K562 (cell line): Measurements from ENCODE around the gene CEP78. TPM values are rescaled to one million over a fixed set of nuclear protein-coding genes. Genes with fewer than 3 reads are reported as not detected.

ENCODE experiments used
- ATAC-seq: fragments of 200-7000 bp; cut with Tn5 transposase; 3 replicates; pipeline ENCODE4 v1.9.1; 2020; ENCODE audit warnings: moderate library complexity
- BruUV-seq: library from RNA; stranded (reverse); fragments of 400-500 nt; replicated peaks from 2 replicates; lab custom pipeline; 2021; lab: Mats Ljungman, UMichigan
- CTCF ChIA-PET: fragments of 300-600 bp; formaldehyde crosslinking; extraction: SDS; loops from one replicate; lab custom pipeline; 2021; ENCODE audit warnings: low intra/inter-chr PET ratio; lab: Yijun Ruan, JAX
- POLR2A ChIA-PET: fragments of 300-600, 350-650 bp; sonication (Branson Sonifier 250); formaldehyde crosslinking; extraction: SDS; loops from one replicate; lab custom pipeline; 2021; ENCODE audit warnings: antibody characterized with exemption, inconsistent platforms; lab: Yijun Ruan, JAX
- DNase-seq, 4 experiments: peaks; one replicate each; pipeline versions ENCODE4 v3.0.0 to v3.0.0-alpha.2; 2011 to 2018; ENCODE audit warnings: low spot score in 3 of 4, mixed read lengths in 3 of 4; ENCODE audit errors: extremely low read depth in 1 of 4
- FAIRE-seq: peaks from 2 replicates; lab custom pipeline; 2011; peaks lifted over from hg19 to GRCh38; lab: Jason Lieb, UNC
- H2AFZ ChIP-seq: 2 replicates; pipeline ENCODE4 v1.6.0; 2011; ENCODE audit warnings: low read depth, low read length, control low read depth, inconsistent platforms
- H3K27ac ChIP-seq: fragments of 200-600 bp; 3 replicates; pipeline ENCODE4 v1.8.0; 2011; ENCODE audit warnings: low read depth, mild to moderate bottlenecking, control low read depth, inconsistent platforms, low read length, moderate library complexity, mixed read lengths; ENCODE audit errors: extremely low read depth
- H3K27me3 ChIP-seq, 2 experiments: fragments of 300-600 bp in 1 of 2; 2 replicates in 1 of 2; 3 replicates in 1 of 2; pipeline versions ENCODE4 v1.6.0 to v1.8.0; 2011; ENCODE audit warnings: inconsistent platforms in 2 of 2, low read length in 2 of 2, mild to moderate bottlenecking in 1 of 2, mixed read lengths in 1 of 2, moderate library complexity in 1 of 2; ENCODE audit not compliant: control insufficient read depth in 2 of 2, insufficient read depth in 2 of 2
- H3K36me3 ChIP-seq: fragments of 300-600 bp; 3 replicates; pipeline ENCODE4 v1.8.0; 2011; ENCODE audit warnings: mild to moderate bottlenecking, low read length, inconsistent platforms; ENCODE audit not compliant: control insufficient read depth, insufficient read depth
- H3K4me1 ChIP-seq, 2 experiments: fragments of 200-600 bp in 1 of 2; replicated peaks in 1 of 2; 2 replicates in 1 of 2; 3 replicates in 1 of 2; pipeline versions ENCODE4 v1.5.1 to v1.8.0; 2011; ENCODE audit warnings: inconsistent platforms in 2 of 2, low read length in 2 of 2, mild to moderate bottlenecking in 1 of 2, mixed read lengths in 1 of 2, moderate library complexity in 1 of 2; ENCODE audit not compliant: control insufficient read depth in 2 of 2, insufficient read depth in 2 of 2
- H3K4me2 ChIP-seq: 2 replicates; pipeline ENCODE4 v1.6.1; 2011; ENCODE audit warnings: low read length, control low read depth, inconsistent platforms, mixed read lengths; ENCODE audit not compliant: insufficient read depth
- H3K4me3 ChIP-seq: fragments of 200-600 bp; sonication (generic), shearing (Covaris generic); 2 replicates; pipeline ENCODE4 v1.5.1; 2016; ENCODE audit warnings: control low read depth, inconsistent platforms
- H3K79me2 ChIP-seq: fragments of 200-600 bp; 3 replicates; pipeline ENCODE4 v1.8.0; 2011; ENCODE audit warnings: low read length, inconsistent platforms; ENCODE audit not compliant: control insufficient read depth, insufficient read depth
- H3K9ac ChIP-seq, 2 experiments: 2 replicates each; pipeline versions ENCODE4 v1.6.0 to v1.6.1; 2011; ENCODE audit warnings: low read depth in 2 of 2, low read length in 2 of 2, control low read depth in 1 of 2, inconsistent platforms in 1 of 2, mild to moderate bottlenecking in 1 of 2, mixed read lengths in 1 of 2; ENCODE audit not compliant: insufficient read depth in 1 of 2
- H3K9me1 ChIP-seq: one replicate; pipeline ENCODE4 v1.6.0; 2011; ENCODE audit warnings: inconsistent platforms, mild to moderate bottlenecking, low read length, moderate library complexity; ENCODE audit not compliant: control insufficient read depth, insufficient read depth
- H3K9me3 ChIP-seq: replicated peaks from 2 replicates; pipeline ENCODE4 v1.5.1; 2011; ENCODE audit warnings: low read depth, low read length, inconsistent platforms; ENCODE audit not compliant: control insufficient read depth, insufficient read depth
- H4K20me1 ChIP-seq: replicated peaks from 2 replicates; pipeline ENCODE4 v1.6.1; 2011; ENCODE audit warnings: low read length, inconsistent platforms, mixed read lengths; ENCODE audit not compliant: control insufficient read depth, insufficient read depth
- RAD21 ChIP-seq, 2 experiments: fragments of 250-450 bp in 1 of 2; fragments of 450-650 bp in 1 of 2; sonication (Bioruptor Pico) in 1 of 2; formaldehyde crosslinking in 1 of 2; IDR thresholded peaks in 1 of 2; conservative IDR thresholded peaks in 1 of 2; 2 replicates each; pipeline versions ENCODE4 v1.4.0 to v1.8.0; 2020 to 2022; ENCODE audit warnings: mild to moderate bottlenecking in 2 of 2, moderate library complexity in 1 of 2
- TCFL5 ChIP-seq: fragments of 250-450 bp; sonication (Bioruptor Pico); conservative IDR thresholded peaks from 2 replicates; pipeline ENCODE4 v1.6.1; 2021; ENCODE audit warnings: mild to moderate bottlenecking, moderate library complexity, matching md5 sums
- WGBS: fragments of 100-300 bp; shearing (Covaris generic); methylation state at CpG from one replicate; pipeline ENCODE4 v1.1.6; 2016; ENCODE audit warnings: low coverage, mixed read lengths; ENCODE audit not compliant: insufficient coverage; ENCODE audit errors: missing lambda C conversion rate; 5-methylcytosine and 5-hydroxymethylcytosine counted together
- in situ Hi-C: fragments of 300-500 bp; cut with MboI; formaldehyde crosslinking; loops from 4 replicates; pipeline ENCODE4 v1.15.0; 2018; ENCODE audit warnings: inconsistent platforms, mixed read lengths
- intact Hi-C: fragments of 100-400 bp; cut with micrococcal nuclease; formaldehyde crosslinking; loops from 2 replicates; pipeline ENCODE4 v1.14.2; 2022
- polyA plus RNA-seq, 8 experiments: library from polyadenylated mRNA; depleted of rRNA in 4 of 8; stranded (reverse) in 5 of 8; unstranded in 3 of 8; fragments of >200 nt; fragmentation: Nextera tagmentation in 2 of 8; fragmentation: Illumina TruSeq in 1 of 8; extraction: Ambion mirVana in 2 of 8; extraction: Trizol in 1 of 8; gene quantifications; 2 replicates each; pipeline versions ENCODE4 v1.2.1 to v1.2.3, GENCODE V29; 2011 to 2014; ENCODE audit warnings: inconsistent platforms in 1 of 8, missing spikeins in 1 of 8
- total RNA-seq, 7 experiments: library from RNA; depleted of rRNA in 6 of 7; stranded (reverse); fragments of >200 nt in 6 of 7; fragmentation: Illumina TruSeq in 2 of 7; extraction: Trizol in 2 of 7; gene quantifications; 2 replicates each; pipeline versions ENCODE4 v1.2.1 to v1.2.3, GENCODE V29; 2011 to 2021; ENCODE audit warnings: low replicate concordance in 1 of 7
- TF ChIP-seq, protein P1 (sequence below), 3 experiments: IDR thresholded peaks in 2 of 3; conservative IDR thresholded peaks in 1 of 3; 2 replicates each; pipeline ENCODE4 v1.5.1; 2011 to 2012; ENCODE audit warnings: low read length in 3 of 3, mild to moderate bottlenecking in 3 of 3, control low read depth in 2 of 3, improper control_type of control experiment in 1 of 3, inconsistent platforms in 1 of 3, low read depth in 1 of 3, mixed read lengths in 1 of 3, moderate library complexity in 1 of 3; ENCODE audit not compliant: insufficient read depth in 2 of 3

Gene CEP78
- total and polyA plus RNA-seq, 9 of the 15 experiments (the other 6 are each of a cell fraction or from before 2014, with no cell fraction given): 3.5 to 26.0 (median 21.5) TPM

DNA sequence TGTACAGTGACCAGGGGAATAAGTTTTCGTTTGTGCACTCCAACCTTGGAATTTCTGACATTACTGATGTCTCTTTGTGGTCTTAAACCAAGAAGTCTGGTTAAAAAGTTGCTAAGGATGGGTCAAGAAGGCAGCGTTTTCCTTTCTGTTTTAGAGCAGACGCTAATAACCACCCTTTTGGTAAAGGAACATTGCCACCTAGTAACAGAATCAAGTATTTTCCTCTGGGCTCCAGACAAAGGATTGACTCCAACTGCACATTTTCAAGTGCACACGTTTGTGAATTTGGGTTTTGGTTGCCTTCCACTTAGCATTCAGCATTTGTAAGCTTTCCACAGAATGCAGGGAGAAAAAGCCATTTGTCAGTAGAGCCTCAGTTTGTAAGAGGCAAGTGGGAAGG lies 22.2 kb upstream of the CEP78 start:
- Histone ChIP-seq H3K27ac (no peak overlapping the region), H3K79me2 (no peaks in the 10 kb centered on the region), H3K9me3 (no peaks in the 10 kb centered on the region), H3K36me3 (no peaks in the 10 kb centered on the region), H3K9ac (no peak overlapping the region), H3K9me1 (no peaks in the 10 kb centered on the region), H2AFZ (no peak overlapping the region), H3K4me1 (no peaks in the 10 kb centered on the region), H3K4me3 (no peak overlapping the region), H3K27me3 (peaks cover 0 to 14% of the 10 kb centered on the region in 2 experiments; a peak in 2 of 5 replicates), H4K20me1 (no peaks in the 10 kb centered on the region), H3K4me2 (no peak overlapping the region)
- no TSS peak for BruUV-seq
- ATAC-seq: no peak
- intact Hi-C loops (no loop called here), in situ Hi-C loops (no loop called here)
- no peak for DNase-seq
- FAIRE-seq: no peak
- TF ChIP-seq TCFL5 (CRISPR knock-in tag): no peak
- TF ChIP-seq, protein P1, sequence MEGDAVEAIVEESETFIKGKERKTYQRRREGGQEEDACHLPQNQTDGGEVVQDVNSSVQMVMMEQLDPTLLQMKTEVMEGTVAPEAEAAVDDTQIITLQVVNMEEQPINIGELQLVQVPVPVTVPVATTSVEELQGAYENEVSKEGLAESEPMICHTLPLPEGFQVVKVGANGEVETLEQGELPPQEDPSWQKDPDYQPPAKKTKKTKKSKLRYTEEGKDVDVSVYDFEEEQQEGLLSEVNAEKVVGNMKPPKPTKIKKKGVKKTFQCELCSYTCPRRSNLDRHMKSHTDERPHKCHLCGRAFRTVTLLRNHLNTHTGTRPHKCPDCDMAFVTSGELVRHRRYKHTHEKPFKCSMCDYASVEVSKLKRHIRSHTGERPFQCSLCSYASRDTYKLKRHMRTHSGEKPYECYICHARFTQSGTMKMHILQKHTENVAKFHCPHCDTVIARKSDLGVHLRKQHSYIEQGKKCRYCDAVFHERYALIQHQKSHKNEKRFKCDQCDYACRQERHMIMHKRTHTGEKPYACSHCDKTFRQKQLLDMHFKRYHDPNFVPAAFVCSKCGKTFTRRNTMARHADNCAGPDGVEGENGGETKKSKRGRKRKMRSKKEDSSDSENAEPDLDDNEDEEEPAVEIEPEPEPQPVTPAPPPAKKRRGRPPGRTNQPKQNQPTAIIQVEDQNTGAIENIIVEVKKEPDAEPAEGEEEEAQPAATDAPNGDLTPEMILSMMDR (IDR thresholded peaks at IDR 0.05 in 2 of 3, conservative IDR thresholded peaks at IDR 0.05 in 1 of 3; ENCODE audit: insufficient read depth in 2 of 3, low read depth in 1 of 3, low read length in 3 of 3): peak in 1 of 3 experiments; percentile 15; a peak in 2 of 6 replicates
- TF ChIP-seq RAD21 (CRISPR knock-in tag; conservative IDR thresholded peaks at IDR 0.05 in 1 of 2, IDR thresholded peaks at IDR 0.05 in 1 of 2): peak in 1 of 2 experiments; percentile 41; a peak in 1 of 4 replicates
- WGBS: 0% methylated on average over 3 of the region's 4 CpGs
- ChIA-PET POLR2A (no interaction called here), CTCF (no interaction called here)
